C4-2B (cell line): ENCODE data around the gene IGFN1.

Experiments used
- H3K27ac ChIP-seq: fragments of 450-650 bp; 2 replicates; pipeline ENCODE4 v1.5.1; 2017
- CTCF ChIP-seq: fragments of 450-650 bp; conservative IDR thresholded peaks from 2 replicates; pipeline ENCODE4 v1.5.1; 2017; ENCODE audit warnings: mild to moderate bottlenecking
- ZFX ChIP-seq: fragments of 450-650 bp; IDR thresholded peaks from 2 replicates; pipeline ENCODE4 v1.6.1; 2017

IGFN1 gene

GRCh38 chr1:201274616-201275252 is 84.1 kb downstream of the IGFN1 start:
- TF ChIP-seq CTCF (no peak), ZFX (no peak)
- no peak overlapping the region; the same call in 1 of the 2 replicates for H3K27ac ChIP-seq

GRCh38 chr1:201275253-201275666 is 84.6 kb downstream of the IGFN1 start:
- no peak overlapping the region; the same call in 1 of the 2 replicates for H3K27ac ChIP-seq
- TF ChIP-seq ZFX = no peak

GRCh38 chr1:201276891-201277290 is 86.3 kb downstream of the IGFN1 start:
- no peak for TF ChIP-seq ZFX
- no peak for TF ChIP-seq CTCF

GRCh38 chr1:201277441-201277840 is 86.8 kb downstream of the IGFN1 start:
- H3K27ac ChIP-seq = peak overlapping the region; percentile 1; the same call in 1 of the 2 replicates
- no peak for TF ChIP-seq ZFX

More at GRCh38 chr1:201276891-201277290, 86.3 kb downstream of the IGFN1 start:
- peak overlapping the region; percentile 1; the same call in 1 of the 2 replicates for H3K27ac ChIP-seq
